Stimulated activated CD8-positive, alpha-beta memory T cell treated with anti-CD3 and anti-CD28 coated beads, Interleukin-4, amount 100 ng/mL, for 4 hours (primary cell): ENCODE data around the gene ANKRD55.
"Not testable (repeated sequence)": the region's sequence is repeated elsewhere in the genome, so short reads cannot be mapped to it uniquely, and the experiment has no call there.

Source experiments
- DNase-seq, 2 donors: peaks; one replicate each; pipeline ENCODE4 v3.0.0-alpha.2; 2020; ENCODE audit warnings: low read depth in 2 of 2, low spot score in 1 of 2

Gene ANKRD55

DNA sequence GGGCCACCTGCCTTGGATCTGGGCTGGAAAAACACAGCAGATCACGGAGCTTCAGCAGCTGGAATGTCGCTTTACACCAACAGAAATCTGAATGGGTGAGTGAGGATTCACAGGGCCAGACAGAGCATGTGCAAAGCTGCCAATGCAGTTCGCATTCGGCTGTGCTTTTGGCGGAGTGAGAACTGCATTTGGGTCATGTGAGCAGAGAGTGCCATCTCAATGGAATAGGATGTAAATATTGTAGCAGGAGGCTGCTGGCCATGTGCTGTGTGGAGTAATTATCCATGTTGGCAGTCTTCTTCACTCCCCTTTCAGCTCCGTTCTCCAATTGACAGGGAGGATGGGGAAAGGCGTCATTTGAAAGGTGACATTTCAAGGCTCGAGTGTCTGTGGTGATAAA is at the start of gene ANKRD55:
TSS of gene ANKRD55 (minus strand) at position 101 of the 400 bp plus-strand sequence. CDS start 417 bp downstream, outside the sequence.
- DNase-seq, result no peak

DNA sequence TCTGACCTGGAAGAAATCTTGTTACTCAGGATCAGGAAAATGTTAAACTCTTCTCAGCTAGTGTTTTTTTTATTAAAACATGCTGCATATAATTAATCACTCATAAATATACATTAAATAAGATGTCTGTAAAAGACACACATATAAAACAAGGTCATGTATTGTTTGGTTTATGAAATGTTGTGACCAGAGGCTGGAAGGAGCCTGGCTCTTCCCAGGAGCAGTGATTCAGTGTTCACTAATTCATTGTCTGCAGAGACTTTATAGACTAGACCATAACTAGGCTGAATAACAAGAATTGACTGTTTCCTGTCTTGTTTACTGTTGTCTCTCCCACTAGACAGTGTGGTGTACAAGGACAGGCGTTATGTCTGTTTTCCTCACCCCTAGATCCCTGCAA is 49.1 kb upstream of the ANKRD55 start:
- DNase-seq, result no peak

DNA sequence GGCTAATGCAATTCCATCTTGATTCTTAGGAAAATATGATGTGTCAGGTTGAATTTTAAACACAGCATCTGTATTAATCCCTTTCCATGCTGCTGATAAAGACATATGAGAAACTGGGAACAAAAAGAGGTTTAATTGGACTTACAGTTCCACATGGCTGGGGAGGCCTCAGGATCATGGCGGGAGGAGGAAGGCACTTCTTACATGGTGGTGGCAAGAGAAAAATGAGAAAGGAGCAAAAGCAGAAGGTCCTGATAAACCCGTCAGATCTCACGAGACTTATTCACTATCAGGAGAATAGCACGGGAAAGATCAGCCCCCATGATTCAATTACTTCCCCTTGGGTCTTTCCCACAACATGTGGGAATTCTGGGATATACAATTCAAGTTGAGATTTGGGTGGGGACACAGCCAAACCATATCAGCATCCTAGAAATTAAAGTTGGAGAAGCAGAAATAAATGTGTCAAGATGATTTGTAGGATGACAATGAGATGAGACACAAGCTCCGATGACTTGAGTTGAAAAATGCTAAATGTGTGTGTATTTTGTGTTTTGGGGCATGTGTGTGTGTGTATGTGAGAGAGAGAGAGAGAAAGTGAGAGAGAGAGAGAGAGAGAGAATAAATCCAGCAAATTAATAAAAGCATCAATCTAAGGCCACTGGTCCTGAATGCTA is 48.5 kb upstream of the ANKRD55 start:
- no peak for DNase-seq

DNA sequence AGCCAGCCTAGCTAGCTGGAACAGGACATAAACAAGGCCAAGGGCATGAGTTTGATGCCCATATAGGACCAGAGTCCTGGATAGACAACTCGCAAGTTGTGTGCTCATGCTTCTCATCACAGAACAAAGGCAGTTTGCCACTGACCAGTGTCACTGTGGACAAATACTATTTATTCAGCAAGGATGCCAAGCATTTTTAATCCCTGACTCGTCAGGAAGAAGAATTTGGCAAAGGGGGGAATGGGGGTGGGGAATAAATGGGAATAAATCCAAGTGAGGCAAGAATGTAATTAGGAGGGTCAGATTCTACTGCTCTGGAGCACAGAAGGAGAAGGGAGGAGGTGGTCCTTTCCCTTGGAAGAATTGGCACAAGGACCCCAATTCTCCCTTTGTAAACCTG is 46.8 kb upstream of the ANKRD55 start:
- no peak for DNase-seq

DNA sequence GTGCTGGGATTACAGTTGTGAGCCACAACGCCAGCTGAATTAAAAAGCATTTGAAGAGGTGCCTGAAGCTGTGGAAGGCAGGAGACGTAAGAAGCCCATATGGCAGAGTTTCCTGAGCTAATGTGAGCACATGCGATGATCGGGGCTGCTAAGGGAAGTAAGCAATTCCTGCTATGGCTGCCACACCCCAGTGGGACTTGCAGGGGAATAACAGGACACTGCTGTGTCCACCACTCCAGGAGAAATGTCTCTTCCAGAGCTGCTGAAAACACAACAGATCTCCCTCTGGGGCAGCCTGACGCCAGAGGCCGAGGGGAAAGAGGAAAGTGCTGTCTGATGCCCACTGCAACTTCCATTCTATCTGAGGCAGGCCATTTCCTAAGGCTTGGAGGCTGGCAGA is 46.2 kb upstream of the ANKRD55 start:
- DNase-seq, result no peak

DNA sequence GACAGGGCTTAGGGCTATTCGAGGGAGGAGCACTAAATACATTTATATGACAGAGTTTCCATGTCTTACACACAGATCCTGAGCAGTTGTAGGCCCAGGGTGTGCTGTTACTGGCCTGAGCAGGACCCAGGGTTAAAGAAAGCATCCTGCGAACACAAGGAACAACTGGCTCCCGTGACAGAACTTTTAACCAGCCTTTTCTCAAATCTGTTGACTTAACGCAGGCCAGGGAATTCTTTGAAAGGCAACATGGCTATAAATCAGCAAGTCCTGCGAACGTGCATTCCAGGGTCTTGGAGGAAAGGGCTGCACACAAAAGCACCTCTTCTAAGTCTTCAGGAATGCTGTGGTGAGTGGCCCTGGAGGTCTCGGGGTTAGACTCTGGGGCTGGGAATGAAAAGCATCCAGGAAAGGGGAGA is 45.2 kb upstream of the ANKRD55 start:
- no peak for DNase-seq

DNA sequence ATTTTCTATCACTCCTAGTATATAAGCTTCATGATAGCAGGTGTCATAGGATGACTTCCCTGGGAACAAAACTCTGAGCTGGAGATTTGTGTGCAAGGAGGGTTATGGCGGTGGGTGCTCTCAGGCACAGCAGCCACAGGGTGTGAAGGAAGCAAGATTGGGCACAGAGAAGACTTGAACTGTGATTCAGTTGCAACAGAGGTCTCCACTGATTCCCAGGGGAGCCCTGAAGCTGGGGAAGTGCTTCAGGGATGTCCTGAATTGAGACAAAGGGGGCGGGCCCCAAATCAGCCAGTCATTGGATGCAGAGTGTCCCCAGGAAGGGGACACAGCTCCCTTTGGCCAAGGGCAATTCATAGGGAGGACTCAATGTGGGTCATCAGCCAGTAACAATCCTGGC is 44.4 kb upstream of the ANKRD55 start:
- DNase-seq, result no peak

DNA sequence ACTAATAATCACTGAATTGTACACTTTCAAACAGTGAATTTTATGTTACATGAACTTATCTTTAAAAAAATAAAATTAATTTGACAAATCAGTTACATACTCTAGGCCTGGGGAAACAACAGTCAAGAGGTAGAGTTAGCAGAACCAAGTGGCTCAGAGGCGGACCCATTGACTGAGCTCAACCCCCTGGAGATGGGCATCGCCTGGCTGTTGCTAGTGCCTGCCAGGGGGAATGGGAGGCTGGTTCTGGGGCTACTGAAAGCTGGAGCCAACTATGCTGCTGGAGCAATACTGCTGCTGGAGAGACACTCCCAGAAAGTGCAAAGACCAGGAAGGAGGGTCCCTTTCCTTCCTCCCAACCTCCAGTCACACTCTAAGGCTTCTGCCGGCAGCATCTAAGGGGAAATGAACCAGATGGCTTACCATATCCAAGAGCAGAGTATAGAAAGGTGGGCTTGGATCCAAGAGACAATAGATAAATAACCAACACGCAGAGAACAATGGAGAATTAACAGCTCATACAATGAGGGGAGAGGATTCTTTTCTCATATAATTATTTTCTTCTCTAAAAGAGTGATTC is 40.3 kb upstream of the ANKRD55 start:
- no peak for DNase-seq

DNA sequence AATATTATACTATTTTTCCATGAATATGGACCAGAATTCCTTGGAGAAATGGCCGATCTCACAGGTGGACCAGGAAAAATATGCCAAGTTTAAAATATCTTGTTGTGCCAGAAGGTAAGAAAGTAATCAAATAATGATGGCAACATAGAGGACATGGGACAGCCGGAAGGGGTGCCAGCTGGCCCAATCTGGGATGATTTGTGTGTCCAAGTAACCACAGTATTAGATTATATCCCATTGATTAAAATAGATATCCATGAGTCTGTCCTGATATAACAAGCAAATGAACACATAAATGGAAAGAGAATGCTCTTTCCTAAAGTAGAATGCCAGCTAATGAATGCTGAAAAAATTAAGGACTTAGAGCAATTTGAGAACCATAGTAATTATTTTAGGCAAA is 39.6 kb upstream of the ANKRD55 start:
- no peak for DNase-seq

DNA sequence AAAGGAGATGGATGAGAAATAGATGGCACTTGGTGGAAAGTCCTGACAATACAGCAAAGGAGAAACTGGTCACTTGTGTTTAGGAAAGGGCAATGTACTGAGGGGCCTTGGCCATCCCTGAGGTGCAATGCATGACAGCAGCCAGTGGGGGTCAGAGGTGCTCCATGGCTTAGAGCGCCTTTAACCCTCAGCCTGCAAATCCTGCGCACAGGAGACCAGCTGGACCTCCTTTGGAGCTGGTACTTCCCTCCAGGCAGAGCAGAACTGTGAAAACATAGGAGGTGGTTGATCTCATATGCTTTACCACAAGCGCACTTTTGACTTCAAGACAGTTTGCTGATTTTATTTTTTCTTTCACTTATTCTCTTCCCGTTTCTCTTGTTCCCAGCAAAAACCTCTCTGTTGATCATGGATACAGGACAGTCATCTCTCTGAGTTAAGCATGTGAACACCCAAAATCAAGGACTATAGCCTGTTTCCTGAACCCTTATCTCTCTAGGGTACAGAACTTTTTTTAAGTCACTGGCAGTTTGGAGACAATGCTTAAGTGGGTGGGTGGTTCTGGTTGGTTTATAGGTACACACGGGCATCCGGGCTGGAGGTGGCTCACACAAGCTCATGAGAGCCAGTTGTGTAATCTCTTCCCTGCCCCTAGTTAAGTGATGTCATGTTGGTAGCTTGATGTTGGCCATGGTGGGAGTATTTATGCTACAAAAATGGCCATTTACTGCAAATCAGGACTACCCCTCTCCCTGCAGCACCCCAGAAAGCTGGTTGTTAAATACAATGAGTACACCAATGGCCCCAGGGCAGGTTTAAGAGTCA is 37.6 kb upstream of the ANKRD55 start:
- DNase-seq, result peak; percentile 37 to 53

DNA sequence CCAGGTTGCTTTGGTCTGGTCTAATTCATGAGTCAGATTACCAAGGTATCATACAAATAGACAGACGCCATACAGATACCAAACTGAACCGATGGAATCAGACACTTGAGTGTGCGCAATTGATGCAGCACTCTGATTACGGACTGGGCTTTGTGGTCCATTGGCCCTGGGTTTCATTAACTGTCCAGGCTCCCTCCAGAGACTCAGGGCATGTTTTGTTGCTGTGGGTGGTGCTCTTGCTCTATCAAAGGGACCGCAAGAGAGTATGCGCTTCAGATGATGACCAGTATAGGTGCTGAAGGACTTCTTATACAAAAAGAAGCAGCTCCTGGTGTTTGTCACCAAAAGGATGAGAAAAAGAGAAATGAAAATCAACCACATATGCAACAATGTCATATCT is 36.9 kb upstream of the ANKRD55 start:
- DNase-seq, result no peak

DNA sequence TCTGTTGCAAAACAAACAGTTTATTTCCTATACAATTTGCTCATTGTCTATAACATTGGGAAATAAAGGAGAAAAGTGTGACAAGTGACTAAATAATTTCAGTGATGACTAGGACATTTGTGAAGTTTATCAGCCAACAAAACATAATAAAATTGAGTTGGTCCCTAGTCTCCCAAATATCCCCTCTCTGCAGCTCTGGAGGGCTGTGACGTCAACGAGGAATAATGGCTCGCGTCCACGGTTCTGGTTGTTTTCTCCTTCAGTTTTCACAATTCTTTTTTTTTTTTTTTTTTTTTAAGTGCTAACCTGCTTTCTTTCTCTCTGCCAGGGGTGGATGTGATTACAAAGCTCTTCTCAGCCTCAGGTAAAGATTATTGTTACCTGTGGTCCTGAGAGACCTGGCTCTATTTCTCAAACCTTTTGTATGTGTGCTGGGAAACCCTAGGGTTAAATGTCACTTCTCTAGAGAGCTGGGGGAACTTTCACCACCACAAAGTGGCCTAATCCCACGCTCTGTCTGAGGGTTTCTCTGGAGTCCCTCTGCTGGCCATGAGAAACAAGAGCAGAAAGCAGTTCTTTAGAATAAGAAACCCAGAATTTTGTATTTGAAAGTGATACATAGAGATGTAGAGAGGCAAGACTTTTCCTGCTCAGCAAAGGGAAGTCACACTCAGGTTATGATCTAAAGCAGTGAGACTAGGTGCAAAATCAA is 36.2 kb upstream of the ANKRD55 start:
- no peak for DNase-seq

DNA sequence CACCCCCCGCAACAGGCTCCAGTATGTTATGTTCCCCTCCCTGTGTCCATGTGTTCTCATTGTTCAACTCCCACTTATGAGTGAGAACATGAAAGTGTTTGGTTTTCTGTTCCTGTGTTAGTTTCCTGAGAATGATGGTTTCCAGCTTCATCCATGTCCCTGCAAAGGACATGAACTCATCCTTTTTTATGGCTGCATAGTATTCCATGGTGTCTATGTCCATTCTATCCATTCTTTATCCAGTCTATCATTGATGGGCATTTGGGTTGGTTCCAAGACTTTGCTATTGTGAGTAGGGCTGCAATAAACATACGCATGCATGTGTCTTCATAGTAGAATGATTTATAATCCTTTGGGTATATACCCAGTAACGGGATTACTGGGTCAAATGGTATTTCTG is 35.6 kb upstream of the ANKRD55 start:
- not testable (repeated sequence) for DNase-seq

DNA sequence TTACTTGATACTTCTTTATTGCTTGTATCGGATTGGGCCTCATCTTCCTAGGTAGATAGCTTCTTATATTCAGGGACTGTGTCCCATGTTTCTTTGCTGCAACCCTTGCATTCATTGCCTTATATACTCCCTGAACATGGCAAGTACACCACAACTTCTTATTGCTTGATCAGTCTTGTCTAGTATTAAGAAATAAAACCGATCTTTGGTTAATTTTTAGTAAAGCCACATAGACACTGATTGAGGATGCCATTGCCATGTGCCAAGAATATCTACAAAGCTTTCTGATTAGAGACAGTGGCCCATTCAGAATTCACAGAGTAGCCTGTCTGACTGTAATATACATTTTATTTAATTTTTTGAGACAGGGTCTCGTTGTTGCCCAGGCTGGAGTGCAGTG is 34.7 kb upstream of the ANKRD55 start:
- no peak for DNase-seq

DNA sequence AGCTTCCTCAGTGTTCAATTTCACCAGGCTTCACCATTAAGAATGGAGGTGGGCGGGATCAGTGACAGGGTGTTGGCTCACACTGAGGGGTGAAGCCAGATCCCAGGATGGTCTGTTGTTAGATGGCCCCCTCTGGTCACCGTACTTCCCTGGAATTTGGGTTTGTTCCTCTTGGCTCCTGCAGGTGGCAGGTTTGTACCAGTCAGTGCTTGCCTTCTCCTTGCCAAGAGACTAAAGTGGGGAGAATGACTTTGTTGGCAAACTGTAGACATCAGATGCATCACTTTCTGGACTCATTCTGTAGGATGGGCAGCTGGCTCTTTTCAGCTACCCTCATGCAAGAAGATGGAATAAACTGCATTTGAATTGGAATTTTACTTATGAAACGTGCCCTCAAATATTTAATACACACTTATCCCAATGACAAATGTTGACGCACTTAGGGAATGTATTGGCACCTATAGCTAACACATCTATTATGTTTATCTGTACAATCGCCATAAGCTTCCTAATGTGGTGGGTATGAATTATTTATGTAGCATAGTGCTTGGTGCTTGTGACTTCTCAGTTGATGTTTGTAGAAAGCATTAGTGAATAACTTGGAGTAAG is 31.4 kb upstream of the ANKRD55 start:
- DNase-seq, result no peak

DNA sequence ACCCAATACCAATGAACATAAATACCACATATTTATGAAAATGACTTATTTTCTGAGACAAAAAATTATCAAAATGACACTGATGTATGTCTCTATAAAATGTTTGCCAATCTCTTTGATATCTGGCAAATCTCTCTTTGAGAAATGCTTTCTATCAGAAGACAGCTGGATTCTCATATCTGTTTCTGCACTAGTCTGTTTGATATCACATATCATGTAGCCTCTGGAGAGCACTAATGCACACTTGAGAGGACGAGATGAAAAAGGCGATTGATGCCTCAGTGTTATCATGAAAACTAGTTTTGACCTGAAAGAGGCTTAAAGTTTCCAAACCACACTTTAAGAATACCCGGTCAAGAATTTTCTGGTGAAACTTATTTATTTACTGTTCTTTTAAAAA is 29.1 kb upstream of the ANKRD55 start:
- DNase-seq, result no peak

DNA sequence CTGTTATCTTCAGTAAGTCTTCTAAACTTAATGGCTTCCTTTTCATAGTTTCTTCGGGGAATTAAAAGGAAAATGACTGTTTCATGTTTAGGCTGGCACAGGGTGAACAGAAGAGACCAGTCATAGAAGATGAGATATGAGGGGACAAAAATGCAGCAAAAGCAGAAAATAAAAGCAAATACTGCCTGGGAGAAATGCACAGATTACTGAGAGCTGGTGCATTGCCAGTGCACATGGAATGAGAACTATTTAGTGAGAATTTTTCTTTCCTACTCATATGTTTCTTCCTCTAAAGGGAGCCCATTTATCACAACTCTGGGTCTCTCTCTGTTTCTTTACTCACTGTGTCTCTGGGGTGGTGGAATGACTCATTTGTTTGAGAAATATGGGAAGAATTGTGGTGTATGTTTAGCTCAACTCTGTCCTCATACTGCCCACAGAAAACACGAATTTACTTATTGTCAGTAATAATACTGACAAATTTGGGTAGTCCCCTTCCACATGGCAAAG is 25.9 kb upstream of the ANKRD55 start:
- no peak for DNase-seq

DNA sequence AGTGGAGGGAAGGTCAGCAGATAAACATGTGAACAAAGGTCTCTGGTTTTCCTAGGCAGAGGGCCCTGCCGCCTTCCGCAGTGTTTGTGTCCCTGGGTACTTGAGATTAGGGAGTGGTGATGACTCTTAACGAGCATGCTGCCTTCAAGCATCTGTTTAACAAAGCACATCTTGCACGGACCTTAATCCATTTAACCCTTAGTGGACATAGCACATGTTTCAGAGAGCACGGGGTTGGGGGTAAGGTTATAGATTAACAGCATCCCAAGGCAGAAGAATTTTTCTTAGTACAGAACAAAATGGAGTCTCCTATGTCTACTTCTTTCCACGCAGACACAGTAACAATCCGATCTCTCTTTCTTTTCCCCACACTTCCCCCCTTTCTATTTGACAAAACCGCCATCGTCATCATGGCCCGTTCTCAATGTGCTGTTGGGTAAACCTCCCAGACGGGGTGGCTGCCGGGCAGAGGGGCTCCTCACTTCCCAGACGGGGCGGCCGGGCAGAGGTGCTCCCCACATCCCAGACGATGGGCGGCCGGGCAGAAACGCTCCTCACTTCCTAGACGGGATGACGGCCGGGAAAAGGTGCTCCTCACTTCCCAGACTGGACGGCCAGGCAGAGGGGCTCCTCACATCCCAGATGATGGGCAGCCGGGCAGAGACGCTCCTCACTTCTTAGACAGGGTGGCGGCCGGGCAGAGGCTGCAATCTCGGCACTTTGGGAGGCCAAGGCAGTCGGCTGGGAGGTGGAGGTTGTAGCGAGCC is 24.8 kb upstream of the ANKRD55 start:
- DNase-seq, result not testable (repeated sequence)

DNA sequence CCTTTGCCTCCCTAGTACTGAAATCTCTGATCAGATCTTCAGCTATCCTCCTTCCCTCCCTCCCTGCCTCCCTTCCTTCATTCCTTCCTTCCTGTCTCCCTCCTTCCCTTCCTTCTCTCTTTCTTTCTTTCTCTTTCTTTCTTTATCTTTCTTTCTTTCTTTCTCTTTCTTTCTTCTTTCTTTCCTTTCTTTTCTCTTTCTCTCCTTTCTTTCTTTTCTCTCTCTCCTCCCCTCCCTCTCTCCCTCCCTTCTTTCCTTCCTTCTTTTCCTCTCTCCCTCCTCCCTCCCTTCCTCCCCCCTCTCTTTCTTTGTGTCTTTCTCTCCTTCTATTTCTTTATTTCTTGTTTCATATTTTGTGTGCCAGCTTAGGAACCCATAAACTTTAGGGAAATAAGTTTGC is 23.9 kb upstream of the ANKRD55 start:
- no peak for DNase-seq

DNA sequence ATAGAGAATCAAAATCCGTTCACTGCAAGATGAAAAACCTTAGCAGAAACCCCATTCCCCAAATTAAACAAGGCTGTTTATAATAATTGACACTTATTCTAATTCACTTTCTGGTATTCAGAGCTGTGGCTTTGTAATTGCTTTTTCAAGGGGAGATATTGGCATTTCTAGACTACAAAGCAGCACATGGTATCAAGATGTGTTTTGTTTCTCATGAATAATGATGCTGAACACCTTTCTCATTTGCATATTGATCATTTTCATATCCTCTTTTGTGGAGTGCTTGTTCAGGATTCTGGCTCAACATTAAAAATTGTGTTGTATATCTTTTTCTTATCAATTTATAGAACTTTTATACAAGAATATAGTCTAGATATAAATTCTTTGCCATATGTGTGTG is 22.4 kb upstream of the ANKRD55 start:
- no peak for DNase-seq
